IPS-15b (cell line): ENCODE results near the gene RAG2.

Experiments used
- H3K27me3 ChIP-seq: one replicate; pipeline ENCODE4 v1.6.1; 2013; ENCODE audit warnings: low read length; ENCODE audit not compliant: control insufficient read depth, insufficient read depth
- H3K36me3 ChIP-seq: one replicate; pipeline ENCODE4 v1.6.1; 2013; ENCODE audit warnings: low read length; ENCODE audit not compliant: control insufficient read depth, insufficient read depth
- H3K4me1 ChIP-seq: one replicate; pipeline ENCODE4 v1.6.1; 2013; ENCODE audit warnings: mild to moderate bottlenecking, low read length; ENCODE audit not compliant: control insufficient read depth, insufficient read depth
- H3K4me3 ChIP-seq: one replicate; pipeline ENCODE4 v1.5.1; 2013; ENCODE audit warnings: low read depth, low read length
- H3K9ac ChIP-seq: one replicate; pipeline ENCODE4 v1.6.1; 2013; ENCODE audit warnings: low read depth, mild to moderate bottlenecking, low read length
- H3K9me3 ChIP-seq: one replicate; pipeline ENCODE4 v1.6.1; 2013; ENCODE audit warnings: mild to moderate bottlenecking, low read length; ENCODE audit not compliant: control insufficient read depth, insufficient read depth

Gene RAG2

GRCh38 chr11:36594316-36594989 lies 3.6 kb downstream of the RAG2 start, which contains the start of gene IFTAP:
Gene IFTAP (plus strand): TSS chr11:36594502. CDS start chr11:36610104, 15,602 bp downstream.
- no peaks in the 10 kb centered on the region for H3K9me3 ChIP-seq
- no peak within 1 kb of the TSS for H3K9ac ChIP-seq
- peak within 1 kb of the TSS; percentile 75 for H3K4me3 ChIP-seq
- H3K4me1 ChIP-seq = no peaks in the 10 kb centered on the region
- no peaks in the 10 kb centered on the region for H3K36me3 ChIP-seq
- peaks cover 10% of the 10 kb centered on the region for H3K27me3 ChIP-seq

GRCh38 chr11:36591433-36591832 lies 6.6 kb downstream of the RAG2 start:
- no peak overlapping the region for H3K9ac ChIP-seq
- H3K9me3 ChIP-seq = no peaks in the 10 kb centered on the region
- no peaks in the 10 kb centered on the region for H3K4me1 ChIP-seq
- H3K27me3 ChIP-seq = peaks cover 16% of the 10 kb centered on the region
- H3K4me3 ChIP-seq = no peak overlapping the region
- no peaks in the 10 kb centered on the region for H3K36me3 ChIP-seq

- no peaks in the 10 kb centered on the region for H3K36me3 ChIP-seq
- H3K9ac ChIP-seq = no peak overlapping the region
- H3K4me1 ChIP-seq = no peaks in the 10 kb centered on the region
- H3K9me3 ChIP-seq = no peaks in the 10 kb centered on the region
- peaks cover 16% of the 10 kb centered on the region for H3K27me3 ChIP-seq
- H3K4me3 ChIP-seq = no peak overlapping the region
Observed at GRCh38 chr11:36590513-36590912, 7.5 kb downstream of the RAG2 start.

- Histone ChIP-seq H3K27me3 (peaks cover 16% of the 10 kb centered on the region), H3K9ac (no peak overlapping the region), H3K4me1 (no peaks in the 10 kb centered on the region), H3K4me3 (no peak overlapping the region), H3K9me3 (no peaks in the 10 kb centered on the region), H3K36me3 (no peaks in the 10 kb centered on the region)
Observed at GRCh38 chr11:36588099-36588498, 9.9 kb downstream of the RAG2 start.

GRCh38 chr11:36586543-36586942 lies 11.5 kb downstream of the RAG2 start:
- Histone ChIP-seq H3K9ac (no peak overlapping the region), H3K36me3 (no peaks in the 10 kb centered on the region), H3K9me3 (peaks cover 2% of the 10 kb centered on the region), H3K27me3 (peaks cover 16% of the 10 kb centered on the region), H3K4me3 (no peak overlapping the region), H3K4me1 (no peaks in the 10 kb centered on the region)

GRCh38 chr11:36583667-36584066 lies 14.4 kb downstream of the RAG2 start:
- Histone ChIP-seq H3K36me3 (no peaks in the 10 kb centered on the region), H3K4me3 (no peak overlapping the region), H3K9me3 (peaks cover 7% of the 10 kb centered on the region), H3K9ac (no peak overlapping the region), H3K27me3 (peaks cover 5% of the 10 kb centered on the region), H3K4me1 (no peaks in the 10 kb centered on the region)

- Histone ChIP-seq H3K9me3 (peaks cover 7% of the 10 kb centered on the region), H3K4me3 (no peak overlapping the region), H3K27me3 (no peaks in the 10 kb centered on the region)
Observed at GRCh38 chr11:36581536-36581935, 16.5 kb downstream of the RAG2 start.

GRCh38 chr11:36578458-36578857 lies 19.6 kb downstream of the RAG2 start:
- Histone ChIP-seq H3K4me3 (no peak overlapping the region), H3K9me3 (peaks cover 7% of the 10 kb centered on the region), H3K4me1 (no peaks in the 10 kb centered on the region), H3K36me3 (no peaks in the 10 kb centered on the region), H3K27me3 (no peaks in the 10 kb centered on the region), H3K9ac (no peak overlapping the region)

More at GRCh38 chr11:36581536-36581935, 16.5 kb downstream of the RAG2 start:
- H3K9ac ChIP-seq = no peak overlapping the region
- H3K36me3 ChIP-seq = no peaks in the 10 kb centered on the region
- H3K4me1 ChIP-seq = no peaks in the 10 kb centered on the region

- Histone ChIP-seq H3K9me3 (peaks cover 7% of the 10 kb centered on the region), H3K4me1 (no peaks in the 10 kb centered on the region)
Observed at GRCh38 chr11:36577859-36578258, 20.2 kb downstream of the RAG2 start.

GRCh38 chr11:36577373-36577772 lies 20.7 kb downstream of the RAG2 start:
- Histone ChIP-seq H3K27me3 (no peaks in the 10 kb centered on the region), H3K36me3 (no peaks in the 10 kb centered on the region), H3K4me1 (no peaks in the 10 kb centered on the region), H3K9ac (no peak overlapping the region), H3K9me3 (peaks cover 7% of the 10 kb centered on the region), H3K4me3 (no peak overlapping the region)

More at GRCh38 chr11:36577859-36578258, 20.2 kb downstream of the RAG2 start:
- Histone ChIP-seq H3K36me3 (no peaks in the 10 kb centered on the region), H3K9ac (no peak overlapping the region), H3K4me3 (no peak overlapping the region), H3K27me3 (no peaks in the 10 kb centered on the region)

GRCh38 chr11:36574486-36574885 lies 23.6 kb downstream of the RAG2 start:
- no peak overlapping the region for H3K4me3 ChIP-seq
- H3K36me3 ChIP-seq = no peaks in the 10 kb centered on the region
- H3K9me3 ChIP-seq = no peaks in the 10 kb centered on the region
- H3K27me3 ChIP-seq = no peaks in the 10 kb centered on the region
- no peaks in the 10 kb centered on the region for H3K4me1 ChIP-seq
- no peak overlapping the region for H3K9ac ChIP-seq

GRCh38 chr11:36569095-36569494 lies 28.9 kb downstream of the RAG2 start:
- H3K9ac ChIP-seq = no peak overlapping the region
- H3K27me3 ChIP-seq = no peaks in the 10 kb centered on the region
- H3K36me3 ChIP-seq = no peaks in the 10 kb centered on the region
- H3K4me3 ChIP-seq = no peak overlapping the region
- H3K4me1 ChIP-seq = no peaks in the 10 kb centered on the region
- H3K9me3 ChIP-seq = no peaks in the 10 kb centered on the region
